Measurements from ENCODE around the gene HIGD2A. TPM values are rescaled to one million over a fixed set of nuclear protein-coding genes. Genes with fewer than 3 reads are reported as not detected.
A peak's percentile ranks its signal among the peaks of the same experiment; 100 is the strongest.

HIGD2A gene
- total RNA-seq, 2 experiments from 2014 or later: 129 to 142 TPM

DNA sequence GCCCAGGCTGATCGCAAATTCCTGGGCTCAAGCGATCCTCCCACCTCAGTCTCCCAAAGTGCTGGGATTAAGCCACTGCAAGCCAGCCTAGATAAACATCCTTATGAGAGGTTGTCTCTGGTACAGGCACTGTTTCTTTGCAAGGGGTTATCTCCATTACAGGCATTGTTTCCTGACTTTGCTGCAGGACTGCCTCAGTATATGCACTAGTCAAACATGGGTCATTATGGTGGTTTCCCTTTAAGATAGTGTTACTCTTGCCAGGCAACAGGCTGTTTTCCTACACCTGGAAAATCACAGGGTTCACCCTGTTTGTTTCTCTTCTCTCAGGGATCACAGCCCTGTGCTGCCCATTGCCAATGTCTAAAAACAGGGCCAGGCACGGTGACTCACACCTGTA lies 35.6 kb downstream of the HIGD2A start:
- ChIA-PET CTCF (interaction anchor here (1.9 kb wide), 1 partner anchor 24 kb away, joined by 6 read pairs; the partner anchor contains the start of gene FAF2), POLR2A (no interaction called here)
- H3K36me3 Mint-ChIP-seq (ENCODE audit: low read depth): no peaks in the 10 kb centered on the region
- no peak overlapping the region for H3K27ac Mint-ChIP-seq
- peaks cover 22% of the 10 kb centered on the region for H3K27me3 Mint-ChIP-seq (ENCODE audit: low read depth)
- H3K9me3 Mint-ChIP-seq (ENCODE audit: insufficient read depth): peaks cover 11% of the 10 kb centered on the region
- H3K4me1 Mint-ChIP-seq (ENCODE audit: low read depth): peaks cover 6% of the 10 kb centered on the region
- ATAC-seq: no peak
- no peak for DNase-seq
- H3K4me3 Mint-ChIP-seq: no peak overlapping the region

DNA sequence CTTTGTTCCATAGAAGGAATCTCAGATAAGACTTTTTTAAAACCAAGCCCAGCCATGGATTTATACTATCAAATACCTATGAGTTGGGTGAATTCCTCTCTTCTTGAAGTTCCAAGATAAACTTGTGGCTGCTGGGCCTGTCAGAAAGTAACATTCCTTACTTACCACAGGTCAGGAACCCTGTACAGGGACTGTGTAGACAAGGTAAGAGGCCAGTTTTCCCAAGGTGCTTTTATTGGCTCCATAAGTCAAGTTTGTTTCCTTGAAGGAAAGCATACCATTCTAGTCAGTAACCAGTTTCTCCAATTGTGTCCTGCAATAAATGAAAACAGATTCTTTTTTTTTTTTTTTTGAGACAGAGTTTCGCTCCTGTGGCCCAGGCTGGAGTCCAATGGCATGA lies 36.6 kb downstream of the HIGD2A start:
- H3K27me3 Mint-ChIP-seq (ENCODE audit: low read depth): peaks cover 22% of the 10 kb centered on the region
- CTCF ChIA-PET: interaction anchor here (1.4 kb wide), 1 partner anchor 9 kb away, joined by 5 read pairs; the partner anchor contains the start of gene CLTB
- H3K4me1 Mint-ChIP-seq (ENCODE audit: low read depth): peaks cover 10% of the 10 kb centered on the region
- POLR2A ChIA-PET: interaction anchor here (0.6 kb wide), 1 partner anchor 925 kb away, joined by 3 read pairs; no protein-coding TSS in a partner anchor
- ATAC-seq (no peak), DNase-seq (no peak)
- H3K36me3 Mint-ChIP-seq (ENCODE audit: low read depth): no peaks in the 10 kb centered on the region
- peaks cover 11% of the 10 kb centered on the region for H3K9me3 Mint-ChIP-seq (ENCODE audit: insufficient read depth)
- no peak overlapping the region for H3K27ac Mint-ChIP-seq
- H3K4me3 Mint-ChIP-seq: no peak overlapping the region

DNA sequence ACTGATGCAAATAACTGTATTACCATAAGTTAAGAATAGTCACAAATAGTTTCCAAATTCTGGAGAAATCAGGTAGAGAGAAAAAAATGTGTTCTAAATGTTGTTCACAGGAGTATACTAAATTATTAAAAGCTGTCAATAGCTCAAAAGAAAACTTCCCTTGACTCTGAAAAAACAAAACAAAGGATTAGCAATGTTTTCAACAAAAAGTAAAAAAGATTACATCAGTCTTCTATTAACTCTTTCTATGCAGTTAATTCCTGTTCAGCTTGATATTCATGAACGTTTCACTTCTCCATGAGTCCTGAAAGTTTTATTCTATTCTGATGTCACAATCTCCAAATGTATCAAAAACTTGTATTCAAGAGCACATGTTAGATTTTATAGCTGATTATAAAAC lies 37.2 kb downstream of the HIGD2A start:
- H3K9me3 Mint-ChIP-seq (ENCODE audit: insufficient read depth): peaks cover 11% of the 10 kb centered on the region
- CTCF ChIA-PET: interaction anchor here (1.0 to 1.4 kb wide), 3 partner anchors 9 to 22 kb away, joined by 3 to 5 read pairs (median 4); partner anchors contain the start of gene CLTB
- H3K36me3 Mint-ChIP-seq (ENCODE audit: low read depth): no peaks in the 10 kb centered on the region
- no peak overlapping the region for H3K27ac Mint-ChIP-seq
- POLR2A ChIA-PET: interaction anchor here (0.6 kb wide), 1 partner anchor 925 kb away, joined by 3 read pairs; no protein-coding TSS in a partner anchor
- ATAC-seq (no peak), DNase-seq (no peak)
- H3K4me1 Mint-ChIP-seq (ENCODE audit: low read depth): peaks cover 16% of the 10 kb centered on the region
- no peak overlapping the region for H3K4me3 Mint-ChIP-seq
- peaks cover 20% of the 10 kb centered on the region for H3K27me3 Mint-ChIP-seq (ENCODE audit: low read depth)

DNA sequence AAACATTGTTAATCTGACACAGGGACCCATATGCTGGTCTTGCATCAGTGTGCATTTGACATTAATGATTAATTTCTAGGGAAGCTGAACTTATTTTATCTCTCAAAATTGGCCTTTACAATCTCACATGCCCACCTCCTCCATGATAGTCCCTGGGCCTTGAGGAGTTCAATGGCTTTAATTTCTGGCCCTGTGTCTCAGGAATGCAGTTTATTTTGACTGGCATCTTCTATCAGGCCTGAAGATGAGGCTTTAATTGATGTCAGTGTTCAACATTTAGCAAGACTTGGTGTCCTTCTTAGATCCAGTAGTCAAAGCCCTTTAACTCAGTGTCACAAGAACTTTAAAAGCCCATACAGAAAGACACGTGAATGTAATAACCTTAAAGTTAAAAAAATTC lies 38.3 kb downstream of the HIGD2A start:
- H3K27ac Mint-ChIP-seq: no peak overlapping the region
- peaks cover 15% of the 10 kb centered on the region for H3K27me3 Mint-ChIP-seq (ENCODE audit: low read depth)
- peaks cover under 1% of the 10 kb centered on the region for H3K36me3 Mint-ChIP-seq (ENCODE audit: low read depth)
- H3K4me3 Mint-ChIP-seq: no peak overlapping the region
- no peak for DNase-seq
- peaks cover 11% of the 10 kb centered on the region for H3K9me3 Mint-ChIP-seq (ENCODE audit: insufficient read depth)
- peaks cover 18% of the 10 kb centered on the region for H3K4me1 Mint-ChIP-seq (ENCODE audit: low read depth)
- no peak for ATAC-seq
- ChIA-PET POLR2A (no interaction called here), CTCF (interaction anchor here (1.3 to 1.6 kb wide), 2 partner anchors 9 to 21 kb away, joined by 3 to 8 read pairs; partner anchors contain the start of gene FAF2)

DNA sequence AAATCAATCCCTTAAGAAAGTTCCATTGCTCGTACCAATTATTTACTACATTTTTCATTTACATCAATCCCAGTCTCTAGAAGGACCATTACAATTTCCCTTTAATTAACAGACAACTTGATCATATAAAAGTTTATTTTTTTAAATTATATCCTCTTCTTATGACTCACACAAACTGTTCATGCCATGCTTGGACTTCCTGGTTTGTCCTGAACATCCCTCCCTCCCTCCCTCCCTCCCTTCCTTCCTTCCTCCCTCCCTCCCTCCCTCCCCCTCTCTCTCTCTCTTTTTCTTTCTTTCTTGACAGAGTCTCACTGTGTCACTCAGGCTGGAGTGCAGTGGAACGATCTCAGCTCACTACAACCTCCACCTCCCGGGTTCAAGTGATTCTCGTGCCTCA lies 39.4 kb downstream of the HIGD2A start:
- DNase-seq: no peak
- Mint-ChIP-seq H3K4me3 (no peak overlapping the region), H3K27me3 (ENCODE audit: low read depth) (peaks cover 7% of the 10 kb centered on the region), H3K27ac (no peak overlapping the region), H3K9me3 (ENCODE audit: insufficient read depth) (peaks cover 11% of the 10 kb centered on the region), H3K36me3 (ENCODE audit: low read depth) (peaks cover 3% of the 10 kb centered on the region), H3K4me1 (ENCODE audit: low read depth) (peaks cover 18% of the 10 kb centered on the region)
- ChIA-PET CTCF (interaction anchor here (1.6 kb wide), 1 partner anchor 20 kb away, joined by 8 read pairs; the partner anchor contains the start of gene FAF2), POLR2A (no interaction called here)
- ATAC-seq: no peak

DNA sequence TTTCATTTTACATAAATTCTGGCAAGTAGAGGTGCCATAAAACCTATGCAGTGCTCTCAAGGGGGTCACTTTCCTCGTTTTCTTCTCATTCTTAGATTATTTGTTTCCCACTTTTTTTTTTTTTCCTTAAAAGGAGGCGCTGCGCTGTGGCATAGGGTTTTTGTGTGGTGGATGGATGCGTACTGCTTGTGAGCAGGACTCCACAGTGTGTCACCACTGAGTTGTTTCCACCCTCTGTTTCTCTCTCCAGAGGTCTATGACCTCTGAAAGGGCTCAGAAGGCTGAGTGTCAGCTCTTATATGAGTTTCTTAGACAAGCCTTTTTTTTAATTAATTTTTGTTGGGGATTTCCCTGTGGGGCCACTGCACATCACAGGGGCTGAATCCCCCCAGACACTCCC lies 41.4 kb downstream of the HIGD2A start:
- peaks cover 8% of the 10 kb centered on the region for H3K9me3 Mint-ChIP-seq (ENCODE audit: insufficient read depth)
- H3K36me3 Mint-ChIP-seq (ENCODE audit: low read depth): peaks cover 3% of the 10 kb centered on the region
- H3K27me3 Mint-ChIP-seq (ENCODE audit: low read depth): peaks cover 3% of the 10 kb centered on the region
- DNase-seq (no peak), ATAC-seq (peak; percentile 55)
- H3K4me1 Mint-ChIP-seq (ENCODE audit: low read depth): peaks cover 18% of the 10 kb centered on the region
- POLR2A ChIA-PET: interaction anchor here (0.6 to 1.1 kb wide), 2 partner anchors 9 to 18 kb away, joined by 3 read pairs; no protein-coding TSS in a partner anchor
- H3K4me3 Mint-ChIP-seq: no peak overlapping the region
- CTCF ChIA-PET: interaction anchor here (0.7 to 4.3 kb wide), 5 partner anchors 10 to 108 kb away, joined by 3 to 35 read pairs (median 3); partner anchors contain the start of gene FAF2
- H3K27ac Mint-ChIP-seq: peak overlapping the region; percentile 31

DNA sequence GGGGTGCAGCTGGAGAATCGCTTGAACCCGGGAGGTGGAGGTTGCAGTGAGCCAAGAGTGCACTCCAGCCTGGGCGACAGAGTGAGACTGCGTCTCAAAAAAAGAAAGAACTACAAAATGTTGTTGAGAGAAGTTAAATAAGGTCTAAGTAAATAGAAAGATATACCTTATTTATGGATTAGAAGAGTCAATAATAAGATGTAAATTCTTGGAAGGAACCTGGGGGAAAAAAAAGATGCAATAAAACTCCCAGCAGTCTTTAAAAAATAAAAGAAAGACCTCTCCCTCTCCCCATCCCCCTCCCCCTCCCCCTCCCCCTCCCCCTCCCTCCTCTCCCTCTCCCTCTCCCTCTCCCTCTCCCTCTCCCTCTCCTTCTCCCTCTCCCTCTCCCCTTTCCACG lies 44.2 kb downstream of the HIGD2A start:
- POLR2A ChIA-PET: no interaction called here
- no peak for DNase-seq
- no peak overlapping the region for H3K4me3 Mint-ChIP-seq
- H3K36me3 Mint-ChIP-seq (ENCODE audit: low read depth): peaks cover 3% of the 10 kb centered on the region
- H3K9me3 Mint-ChIP-seq (ENCODE audit: insufficient read depth): no peaks in the 10 kb centered on the region
- peaks cover 7% of the 10 kb centered on the region for H3K27me3 Mint-ChIP-seq (ENCODE audit: low read depth)
- no peak for ATAC-seq
- CTCF ChIA-PET: interaction anchor here (1.8 to 4.3 kb wide), 2 partner anchors 15 kb away, joined by 6 to 35 read pairs; partner anchors contain the start of gene FAF2
- peak overlapping the region; percentile 18 for H3K27ac Mint-ChIP-seq
- H3K4me1 Mint-ChIP-seq (ENCODE audit: low read depth): peaks cover 25% of the 10 kb centered on the region

DNA sequence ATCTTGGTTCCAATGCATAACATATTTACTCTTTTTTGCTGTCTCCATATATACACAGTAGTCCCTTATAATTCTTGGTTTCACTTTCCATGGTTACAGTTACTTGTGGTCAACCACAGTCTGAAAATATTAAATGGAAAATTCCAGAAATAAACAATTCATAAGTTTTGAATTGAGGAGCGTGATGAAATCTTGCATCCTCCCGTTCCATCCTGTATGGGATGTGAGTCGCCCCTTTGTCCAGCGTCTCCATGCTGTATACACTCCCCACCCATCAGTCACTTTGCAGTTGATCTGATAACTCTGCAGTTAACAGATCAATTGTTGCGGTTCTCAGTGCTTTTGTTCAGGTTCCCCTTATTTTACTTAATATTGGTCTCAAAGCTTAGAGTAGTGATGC lies 48.1 kb downstream of the HIGD2A start:
- H3K27me3 Mint-ChIP-seq (ENCODE audit: low read depth): peaks cover 4% of the 10 kb centered on the region
- ChIA-PET POLR2A (interaction anchor here (0.6 to 1.3 kb wide), 2 partner anchors 10 to 11 kb away, joined by 3 to 4 read pairs; partner anchors contain the start of gene FAF2), CTCF (interaction anchor here (1.0 to 3.9 kb wide), 3 partner anchors 12 to 105 kb away, joined by 4 to 24 read pairs (median 5); partner anchors contain the start of gene FAF2)
- no peaks in the 10 kb centered on the region for H3K9me3 Mint-ChIP-seq (ENCODE audit: insufficient read depth)
- H3K4me1 Mint-ChIP-seq (ENCODE audit: low read depth): peaks cover 8% of the 10 kb centered on the region
- peaks cover 3% of the 10 kb centered on the region for H3K36me3 Mint-ChIP-seq (ENCODE audit: low read depth)
- DNase-seq (no peak), ATAC-seq (peak; percentile 84)
- peak overlapping the region; percentile 54 for H3K4me3 Mint-ChIP-seq
- peak overlapping the region; percentile 50 for H3K27ac Mint-ChIP-seq

DNA sequence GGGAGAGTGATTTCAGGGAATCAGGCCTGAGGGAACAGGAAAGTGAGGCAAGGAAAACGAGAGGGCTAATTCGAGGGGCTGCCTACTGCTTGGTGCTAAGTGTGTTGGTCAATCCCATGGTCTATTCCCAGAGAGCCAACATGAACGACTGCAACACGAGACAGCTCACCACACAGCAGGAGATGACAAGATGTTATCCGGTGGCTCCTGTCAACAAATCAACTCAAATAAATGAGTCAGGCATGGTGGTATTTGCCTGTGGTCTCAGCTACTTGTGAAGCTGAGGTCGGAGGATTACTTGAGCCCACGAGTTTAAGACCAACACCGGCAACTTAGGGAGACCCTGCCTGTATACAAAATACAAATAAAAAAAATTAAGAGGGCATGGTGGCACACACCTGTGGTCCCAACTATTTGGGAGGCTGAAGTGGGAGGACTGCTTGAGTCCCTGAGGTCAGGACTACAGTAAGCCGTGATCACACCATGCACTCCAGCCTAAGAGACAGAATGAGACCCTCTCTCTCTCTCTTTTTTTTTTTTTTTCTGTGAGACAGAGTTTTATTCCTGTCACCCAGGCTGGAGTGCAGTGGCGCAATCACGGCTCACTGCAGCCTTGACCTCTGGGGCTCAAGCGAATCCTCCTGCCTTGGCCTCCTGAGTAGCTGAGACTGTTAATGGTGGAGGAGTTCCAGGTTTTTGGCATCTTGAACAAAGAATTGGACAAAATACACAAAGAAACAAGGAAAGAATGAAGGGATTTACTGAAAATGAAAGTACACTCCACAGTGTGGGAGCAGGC lies 50.6 kb downstream of the HIGD2A start:
- POLR2A ChIA-PET: no interaction called here
- H3K4me1 Mint-ChIP-seq (ENCODE audit: low read depth): peaks cover 8% of the 10 kb centered on the region
- H3K27me3 Mint-ChIP-seq (ENCODE audit: low read depth): peaks cover 13% of the 10 kb centered on the region
- H3K36me3 Mint-ChIP-seq (ENCODE audit: low read depth): no peaks in the 10 kb centered on the region
- no peak overlapping the region for H3K27ac Mint-ChIP-seq
- H3K9me3 Mint-ChIP-seq (ENCODE audit: insufficient read depth): no peaks in the 10 kb centered on the region
- no peak overlapping the region for H3K4me3 Mint-ChIP-seq
- ATAC-seq: no peak
- CTCF ChIA-PET: interaction anchor here (1.6 to 3.9 kb wide), 2 partner anchors 9 to 99 kb away, joined by 3 to 24 read pairs; partner anchors contain the start of gene FAF2
- DNase-seq: no peak

Small RNAs within 50 kb of the gene (microRNA-seq; reads per million reads assigned to microRNA genes)
- 6.9 reads per million, percentile 13 among the genes with 10 or more reads in this experiment for gene MIR1271

Other genes starting within 250 kb of the HIGD2A start
- 10 to 100 TPM; 25.7 to 26.3 TPM for gene SIMC1, start 150.3 kb upstream of the HIGD2A start, total RNA-seq
- 10 to 100 TPM; 51.0 to 55.7 TPM for gene KIAA1191, start 27.0 kb upstream of the HIGD2A start, total RNA-seq
- 10 to 100 TPM in 1 of 2 experiments, 1 to 10 TPM in 1; 8.6 to 11.0 TPM for gene ARL10, start 23.3 kb upstream of the HIGD2A start, total RNA-seq
- 10 to 100 TPM; 44.5 to 46.3 TPM for gene NOP16, start 153 bp upstream of the HIGD2A start, total RNA-seq
- 10 to 100 TPM; 65.4 to 67.7 TPM for gene CLTB, start 27.8 kb downstream of the HIGD2A start, total RNA-seq
- 10 to 100 TPM; 31.3 to 31.4 TPM for gene FAF2, start 59.6 kb downstream of the HIGD2A start, total RNA-seq
- gene RNF44, start 148.7 kb downstream of the HIGD2A start, total RNA-seq: 10 to 100 TPM; 88.3 to 92.7 TPM
- gene CDHR2, start 160.6 kb downstream of the HIGD2A start, total RNA-seq: 1 to 10 TPM; 2.1 to 2.2 TPM
- 1 to 10 TPM; 1.9 to 2.5 TPM for gene GPRIN1, start 221.4 kb downstream of the HIGD2A start, total RNA-seq
- gene SNCB, start 241.8 kb downstream of the HIGD2A start, total RNA-seq: not detected
- not detected for gene EIF4E1B, start 241.9 kb downstream of the HIGD2A start, total RNA-seq